Mammary epithelial cell (primary cell): ENCODE results near the gene TAP2.

Source experiments
- CTCF ChIP-seq, 2 donors: IDR thresholded peaks in 1 of 2; conservative IDR thresholded peaks in 1 of 2; 2 replicates each; pipeline ENCODE4 v1.5.1; 2011 to 2012; ENCODE audit warnings: inconsistent platforms in 2 of 2, low read length in 2 of 2, mild to moderate bottlenecking in 2 of 2, control low read depth in 1 of 2, low read depth in 1 of 2; ENCODE audit not compliant: insufficient read depth in 1 of 2; ENCODE audit errors: extremely low read depth in 1 of 2
- EZH2 ChIP-seq: IDR thresholded peaks from 2 replicates; pipeline ENCODE4 v1.6.1; 2012; ENCODE audit warnings: low read length, inconsistent platforms, borderline replicate concordance

- TF ChIP-seq CTCF (conservative IDR thresholded peaks at IDR 0.05 in 1 of 2, IDR thresholded peaks at IDR 0.05 in 1 of 2; ENCODE audit: extremely low read depth in 1 of 2, insufficient read depth in 1 of 2, low read depth in 1 of 2, low read length in 2 of 2) (no peak), EZH2 (no peak)
Measured at GRCh38 chr6:32858194-32858593, 19.7 kb upstream of the TAP2 start.
